ENCODE results near the gene RNU6-8.

The RNU6-8 gene

DNA sequence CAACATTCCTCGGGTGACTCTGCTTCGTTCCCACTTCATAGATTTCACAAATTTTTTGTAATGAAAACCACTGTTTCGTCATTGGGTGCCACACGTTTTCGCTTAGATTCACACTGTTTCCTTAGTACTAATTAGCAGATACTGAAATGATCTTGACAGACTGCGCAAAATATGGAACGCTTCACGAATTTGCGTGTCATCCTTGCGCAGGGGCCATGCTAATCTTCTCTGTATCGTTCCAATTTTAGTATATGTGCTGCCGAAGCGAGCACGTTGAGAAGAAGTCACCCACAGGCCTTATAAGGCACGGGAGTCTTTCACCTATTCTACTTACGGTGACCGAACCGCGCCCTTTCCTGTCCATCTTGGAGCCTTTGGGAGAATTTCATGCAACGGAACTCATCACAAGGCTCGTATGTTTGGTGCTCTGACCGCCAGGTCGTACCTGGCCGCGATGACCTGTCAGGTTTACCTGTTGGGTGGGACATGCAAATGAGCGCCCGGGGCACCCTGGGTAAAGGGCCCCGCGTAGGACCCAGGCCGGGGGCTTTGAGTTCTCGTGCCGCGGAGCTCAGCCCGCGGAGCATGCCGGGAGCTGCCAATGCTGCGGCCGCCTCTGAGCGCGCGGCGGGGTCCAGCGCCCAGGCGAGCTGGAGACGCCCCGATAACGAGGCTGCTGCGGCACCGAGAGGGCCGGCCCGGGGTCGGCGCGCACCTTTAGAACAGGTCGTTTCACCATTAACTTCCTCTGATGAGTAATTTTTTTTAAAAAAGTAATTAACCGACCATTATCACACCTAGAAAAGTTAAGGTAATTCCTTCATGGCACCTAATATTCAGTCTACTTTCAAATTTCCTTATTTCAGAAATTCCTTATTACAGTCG, at the start of gene RNU6-8:
RNU6-8 (minus strand) TSS at position 272 of the 885 bp plus-strand sequence.
- peak; percentile 88 for ATAC-seq
- 0 out of 2 replicates have a peak, but pooled peaks have one; percentile 13 for TF ChIP-seq TCF4 (CRISPR knock-in tag; IDR thresholded peaks at IDR 0.05; ENCODE audit: borderline replicate concordance)
- TF ChIP-seq PATZ1 (CRISPR knock-in tag; IDR thresholded peaks at IDR 0.05; ENCODE audit: borderline replicate concordance), result no peak
- TF ChIP-seq, protein P1, sequence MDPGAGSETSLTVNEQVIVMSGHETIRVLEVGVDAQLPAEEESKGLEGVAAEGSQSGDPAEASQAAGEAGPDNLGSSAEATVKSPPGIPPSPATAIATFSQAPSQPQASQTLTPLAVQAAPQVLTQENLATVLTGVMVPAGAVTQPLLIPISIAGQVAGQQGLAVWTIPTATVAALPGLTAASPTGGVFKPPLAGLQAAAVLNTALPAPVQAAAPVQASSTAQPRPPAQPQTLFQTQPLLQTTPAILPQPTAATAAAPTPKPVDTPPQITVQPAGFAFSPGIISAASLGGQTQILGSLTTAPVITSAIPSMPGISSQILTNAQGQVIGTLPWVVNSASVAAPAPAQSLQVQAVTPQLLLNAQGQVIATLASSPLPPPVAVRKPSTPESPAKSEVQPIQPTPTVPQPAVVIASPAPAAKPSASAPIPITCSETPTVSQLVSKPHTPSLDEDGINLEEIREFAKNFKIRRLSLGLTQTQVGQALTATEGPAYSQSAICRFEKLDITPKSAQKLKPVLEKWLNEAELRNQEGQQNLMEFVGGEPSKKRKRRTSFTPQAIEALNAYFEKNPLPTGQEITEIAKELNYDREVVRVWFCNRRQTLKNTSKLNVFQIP (CRISPR knock-in tag; IDR thresholded peaks at IDR 0.05; ENCODE audit: borderline replicate concordance, low read depth), result no peak
- no peak for TF ChIP-seq ZFP3 (CRISPR knock-in tag; IDR thresholded peaks at IDR 0.05)
- no peak for TF ChIP-seq ZFP30 (CRISPR knock-in tag; IDR thresholded peaks at IDR 0.05)

DNA sequence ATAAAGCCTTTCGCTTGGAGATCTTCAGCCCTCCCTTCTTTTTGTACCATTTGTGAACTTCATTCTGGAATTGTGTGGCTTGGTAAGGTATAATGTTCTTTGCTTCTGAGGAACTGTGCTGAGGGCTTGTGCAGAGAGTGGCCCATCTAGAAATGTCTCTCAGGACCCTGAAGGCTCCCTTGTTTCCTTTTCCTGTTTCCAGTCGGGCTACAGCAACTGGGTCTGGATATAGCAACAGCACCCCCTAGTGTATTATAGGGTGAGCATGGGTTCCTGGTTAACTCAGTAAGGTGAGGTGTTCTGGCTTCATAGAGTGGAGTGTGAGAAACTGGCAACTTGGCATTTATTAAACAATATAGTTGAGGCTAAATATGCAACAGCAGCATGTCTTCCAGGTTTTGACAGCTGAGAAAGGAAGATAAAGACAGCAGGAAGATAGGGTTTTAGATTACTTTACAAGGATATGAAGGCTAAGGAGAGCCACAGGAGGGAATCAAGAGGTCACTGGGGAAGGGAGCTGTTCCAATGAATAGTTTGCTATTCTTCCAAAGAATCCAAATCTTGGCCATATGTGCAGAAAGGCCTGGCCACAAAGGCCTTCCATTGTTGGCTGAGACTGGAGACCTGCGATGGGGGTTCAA, 49.1 kb upstream of the RNU6-8 start:
- peak; percentile 89 for ATAC-seq
- TF ChIP-seq ISL1 (CRISPR knock-in tag; IDR thresholded peaks at IDR 0.05), result 0 out of 2 replicates have a peak, but pooled peaks have one; percentile 13
- no peak for TF ChIP-seq RARB (CRISPR knock-in tag; IDR thresholded peaks at IDR 0.05)

DNA sequence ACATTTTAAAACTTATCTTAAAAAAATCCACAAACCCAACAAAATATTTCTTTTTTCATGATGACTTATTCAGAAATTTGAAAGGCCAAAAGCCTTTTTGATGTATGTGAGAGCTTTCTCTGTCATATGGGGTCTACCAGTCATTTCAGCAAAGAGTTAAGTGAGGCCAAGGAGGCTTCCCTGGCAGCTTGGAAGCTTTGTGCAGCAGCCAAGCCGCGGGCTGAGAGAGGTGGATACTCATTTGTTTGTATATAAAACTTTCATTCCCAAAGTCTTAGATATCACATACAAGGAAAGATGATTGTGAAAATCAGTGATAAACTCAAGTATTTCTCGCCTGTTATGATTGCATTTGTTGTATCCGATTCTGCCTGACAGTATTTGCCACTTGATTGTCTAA, 48.5 kb upstream of the RNU6-8 start:
- no peak for TF ChIP-seq ZNF8 (CRISPR knock-in tag; IDR thresholded peaks at IDR 0.05)
- TF ChIP-seq BACH2 (CRISPR knock-in tag; IDR thresholded peaks at IDR 0.05; ENCODE audit: borderline replicate concordance), result no peak
- no peak for TF ChIP-seq RARB (CRISPR knock-in tag; IDR thresholded peaks at IDR 0.05)
- no peak for TF ChIP-seq PATZ1 (CRISPR knock-in tag; IDR thresholded peaks at IDR 0.05; ENCODE audit: borderline replicate concordance)
- no peak for TF ChIP-seq ZFP30 (CRISPR knock-in tag; IDR thresholded peaks at IDR 0.05)
- no peak for ATAC-seq

DNA sequence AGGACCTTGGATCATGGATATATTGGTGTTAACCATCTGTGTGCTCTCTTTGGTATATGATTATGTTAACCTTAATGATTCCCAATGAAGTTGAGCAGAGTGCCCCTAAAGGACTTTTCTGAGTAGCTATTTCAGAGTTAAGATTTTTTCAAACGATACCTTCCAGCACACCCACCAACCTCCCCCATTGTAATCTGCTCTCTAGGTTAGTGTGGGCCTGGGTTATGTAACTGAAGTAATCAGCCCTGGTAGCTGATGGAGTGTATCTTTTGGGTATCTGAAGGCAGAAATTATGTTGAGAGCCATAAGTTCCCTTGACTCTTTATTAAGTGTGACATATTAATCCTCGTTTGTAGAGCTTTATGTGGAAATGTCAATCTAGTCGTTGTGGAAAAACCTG, 47.6 kb upstream of the RNU6-8 start:
- ATAC-seq, result no peak
- TF ChIP-seq, protein P2, sequence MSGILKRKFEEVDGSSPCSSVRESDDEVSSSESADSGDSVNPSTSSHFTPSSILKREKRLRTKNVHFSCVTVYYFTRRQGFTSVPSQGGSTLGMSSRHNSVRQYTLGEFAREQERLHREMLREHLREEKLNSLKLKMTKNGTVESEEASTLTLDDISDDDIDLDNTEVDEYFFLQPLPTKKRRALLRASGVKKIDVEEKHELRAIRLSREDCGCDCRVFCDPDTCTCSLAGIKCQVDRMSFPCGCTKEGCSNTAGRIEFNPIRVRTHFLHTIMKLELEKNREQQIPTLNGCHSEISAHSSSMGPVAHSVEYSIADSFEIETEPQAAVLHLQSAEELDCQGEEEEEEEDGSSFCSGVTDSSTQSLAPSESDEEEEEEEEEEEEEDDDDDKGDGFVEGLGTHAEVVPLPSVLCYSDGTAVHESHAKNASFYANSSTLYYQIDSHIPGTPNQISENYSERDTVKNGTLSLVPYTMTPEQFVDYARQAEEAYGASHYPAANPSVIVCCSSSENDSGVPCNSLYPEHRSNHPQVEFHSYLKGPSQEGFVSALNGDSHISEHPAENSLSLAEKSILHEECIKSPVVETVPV (CRISPR knock-in tag; IDR thresholded peaks at IDR 0.05), result no peak

- TF ChIP-seq TOX (CRISPR knock-in tag; IDR thresholded peaks at IDR 0.05; ENCODE audit: borderline replicate concordance) (no peak), ESRRG (CRISPR knock-in tag; IDR thresholded peaks at IDR 0.05) (no peak), ISL1 (CRISPR knock-in tag; IDR thresholded peaks at IDR 0.05) (no peak), GLIS3 (CRISPR knock-in tag; IDR thresholded peaks at IDR 0.05) (no peak), ZNF70 (CRISPR knock-in tag; IDR thresholded peaks at IDR 0.05) (no peak)
- TF ChIP-seq, protein P2 (CRISPR knock-in tag; IDR thresholded peaks at IDR 0.05), result no peak
- no peak for ATAC-seq
Measured at GRCh38 chr14:32249780-32250179, 46.7 kb upstream of the RNU6-8 start.

Data from SK-N-SH treated with all-trans-retinoic acid at 6 μM for 48 hours (cell line).